PC-9 (cell line): Measurements from ENCODE around the gene ASB10. TPM values are rescaled to one million over a fixed set of nuclear protein-coding genes. Genes with fewer than 3 reads are reported as not detected.

Experiments
- BruUV-seq: library from RNA; stranded (reverse); fragments of 400-500 nt; replicated peaks from 2 replicates; lab custom pipeline; 2021; lab: Mats Ljungman, UMichigan
- CTCF ChIA-PET: fragments of 300-600 bp; sonication (Branson Sonifier 250); formaldehyde crosslinking; loops from one replicate; lab custom pipeline; 2022; ENCODE audit warnings: antibody characterized with exemption; lab: Charles Lee
- POLR2A ChIA-PET: fragments of 300-600 bp; sonication (Branson Sonifier 250); formaldehyde crosslinking; loops from one replicate; lab custom pipeline; 2022; ENCODE audit warnings: antibody characterized with exemption; ENCODE audit not compliant: unreplicated experiment; lab: Charles Lee
- DNase-seq, 2 experiments: peaks; one replicate each; pipeline versions ENCODE4 v3.0.0 to v3.0.0-alpha.2; 2015 to 2022; ENCODE audit warnings: mixed read lengths in 1 of 2
- H2AFZ ChIP-seq: fragments of 200-600 bp; sonication (generic); 2 replicates; pipeline ENCODE4 v1.8.1; 2017; ENCODE audit warnings: antibody characterized with exemption
- H3F3A ChIP-seq: fragments of 200-600 bp; sonication (generic); 2 replicates; pipeline ENCODE4 v1.8.1; 2017; ENCODE audit warnings: antibody characterized with exemption, mild to moderate bottlenecking, low read depth; ENCODE audit not compliant: insufficient read depth
- H3K27ac ChIP-seq: fragments of 200-600 bp; sonication (generic); 2 replicates; pipeline ENCODE4 v1.6.1; 2016; ENCODE audit warnings: mixed run types
- H3K27me3 ChIP-seq: fragments of 200-600 bp; sonication (generic); 2 replicates; pipeline ENCODE4 v1.6.1; 2016; ENCODE audit warnings: low read depth, mixed run types; ENCODE audit not compliant: insufficient read depth
- H3K36me3 ChIP-seq: fragments of 200-600 bp; sonication (generic); 2 replicates; pipeline ENCODE4 v1.6.1; 2016; ENCODE audit warnings: low read depth, mixed run types
- H3K4me1 ChIP-seq: fragments of 200-600 bp; sonication (generic); replicated peaks from 2 replicates; pipeline ENCODE4 v1.6.1; 2016; ENCODE audit warnings: mixed run types; ENCODE audit not compliant: insufficient read depth
- H3K4me2 ChIP-seq: fragments of 200-600 bp; sonication (generic); 2 replicates; pipeline ENCODE4 v1.6.1; 2017; ENCODE audit warnings: mixed run types
- H3K4me3 ChIP-seq: fragments of 200-600 bp; sonication (generic); 2 replicates; pipeline ENCODE4 v1.6.1; 2016; ENCODE audit warnings: mixed run types
- H3K79me2 ChIP-seq: fragments of 200-600 bp; sonication (generic); 2 replicates; pipeline ENCODE4 v1.6.1; 2017; ENCODE audit warnings: low read depth, mixed run types
- H3K9me2 ChIP-seq: fragments of 200-600 bp; sonication (generic); 2 replicates; pipeline ENCODE4 v1.8.1; 2017; ENCODE audit warnings: mild to moderate bottlenecking; ENCODE audit not compliant: insufficient read depth
- H3K9me3 ChIP-seq: fragments of 200-600 bp; sonication (generic); 2 replicates; pipeline ENCODE4 v1.8.1; 2016; ENCODE audit warnings: low read depth; ENCODE audit not compliant: insufficient read depth
- H4K20me1 ChIP-seq: fragments of 200-600 bp; sonication (generic); 2 replicates; pipeline ENCODE4 v1.8.1; 2017; ENCODE audit not compliant: insufficient read depth
- CTCF ChIP-seq: fragments of 200-600 bp; sonication (generic); conservative IDR thresholded peaks from 2 replicates; pipeline ENCODE4 v1.6.1; 2017; ENCODE audit warnings: mixed run types, antibody characterized with exemption, mild to moderate bottlenecking, moderate library complexity
- EZH2 ChIP-seq: fragments of 200-600 bp; sonication (generic); IDR thresholded peaks from 2 replicates; pipeline ENCODE4 v1.8.0; 2017; ENCODE audit warnings: antibody characterized with exemption, low read depth
- intact Hi-C: fragments of 100-400 bp; cut with micrococcal nuclease; formaldehyde crosslinking; loops from one replicate; pipeline ENCODE4 v1.10.0; 2022; ENCODE audit not compliant: unreplicated experiment
- total RNA-seq: library from RNA; stranded (reverse); gene quantifications from 2 replicates; pipeline ENCODE4 v1.2.3, GENCODE V29; 2021

Gene ASB10
- total RNA-seq, 1 experiment from 2014 or later = not detected

- POLR2A ChIA-PET = no interaction called here
- H3K36me3 ChIP-seq = no peaks in the 10 kb centered on the region
- TF ChIP-seq EZH2 (no peak), CTCF (no peak)
- intact Hi-C loops = no loop called here
- no peak overlapping the region for H3K27ac ChIP-seq
- no peak for DNase-seq
- H3K4me3 ChIP-seq = no peak overlapping the region
- H2AFZ ChIP-seq = no peak overlapping the region
- H3F3A ChIP-seq = no peaks in the 10 kb centered on the region
- no TSS peak for BruUV-seq
- H3K9me2 ChIP-seq = no peaks in the 10 kb centered on the region
- H3K4me2 ChIP-seq = no peak overlapping the region
- no peaks in the 10 kb centered on the region for H3K27me3 ChIP-seq
- CTCF ChIA-PET = interaction anchor here (0.6 kb wide), 1 partner anchor 39 kb away, joined by 4 read pairs; no protein-coding TSS in a partner anchor
- no peaks in the 10 kb centered on the region for H3K4me1 ChIP-seq
- no peaks in the 10 kb centered on the region for H3K9me3 ChIP-seq
- no peaks in the 10 kb centered on the region; the same call in 1 of the 2 replicates for H4K20me1 ChIP-seq
- H3K79me2 ChIP-seq = no peaks in the 10 kb centered on the region
Measured at GRCh38 chr7:151130741-151131157, 56.3 kb downstream of the ASB10 start.

- peaks cover 3% of the 10 kb centered on the region; the same call in 1 of the 2 replicates for H4K20me1 ChIP-seq
- no peaks in the 10 kb centered on the region for H3K36me3 ChIP-seq
- no peaks in the 10 kb centered on the region for H3K9me3 ChIP-seq
- CTCF ChIA-PET = no interaction called here
- intact Hi-C loops = no loop called here
- H2AFZ ChIP-seq = no peak overlapping the region
- DNase-seq = no peak
- no peak overlapping the region for H3K4me2 ChIP-seq
- H3K27ac ChIP-seq = no peak overlapping the region
- no peaks in the 10 kb centered on the region for H3F3A ChIP-seq
- no peak for TF ChIP-seq EZH2
- no peaks in the 10 kb centered on the region for H3K9me2 ChIP-seq
- no peaks in the 10 kb centered on the region for H3K27me3 ChIP-seq
- H3K4me3 ChIP-seq = no peak overlapping the region
- no TSS peak for BruUV-seq
- no peaks in the 10 kb centered on the region for H3K79me2 ChIP-seq
- H3K4me1 ChIP-seq = no peaks in the 10 kb centered on the region
- POLR2A ChIA-PET = no interaction called here
Measured at GRCh38 chr7:151129960-151130591, 57.0 kb downstream of the ASB10 start.

- H3K36me3 ChIP-seq = no peaks in the 10 kb centered on the region
- CTCF ChIA-PET = no interaction called here
- intact Hi-C loops = no loop called here
Measured at GRCh38 chr7:151129117-151129959, 57.7 kb downstream of the ASB10 start.

More at GRCh38 chr7:151129117-151129959, 57.7 kb downstream of the ASB10 start:
- H3K9me2 ChIP-seq = no peaks in the 10 kb centered on the region
- no TSS peak for BruUV-seq
- no peak overlapping the region for H3K4me3 ChIP-seq
- no peaks in the 10 kb centered on the region for H3K27me3 ChIP-seq
- no peaks in the 10 kb centered on the region for H3K4me1 ChIP-seq
- H3K4me2 ChIP-seq = no peak overlapping the region
- no peak overlapping the region for H3K27ac ChIP-seq
- no peaks in the 10 kb centered on the region for H3K79me2 ChIP-seq
- no peaks in the 10 kb centered on the region for H3K9me3 ChIP-seq
- TF ChIP-seq CTCF (no peak), EZH2 (no peak)
- peaks cover 8% of the 10 kb centered on the region for H4K20me1 ChIP-seq
- no peak overlapping the region for H2AFZ ChIP-seq
- H3F3A ChIP-seq = no peaks in the 10 kb centered on the region
- no peak for DNase-seq
- POLR2A ChIA-PET = no interaction called here
